ENCODE results near the gene SLC35B4.

Gene SLC35B4

DNA sequence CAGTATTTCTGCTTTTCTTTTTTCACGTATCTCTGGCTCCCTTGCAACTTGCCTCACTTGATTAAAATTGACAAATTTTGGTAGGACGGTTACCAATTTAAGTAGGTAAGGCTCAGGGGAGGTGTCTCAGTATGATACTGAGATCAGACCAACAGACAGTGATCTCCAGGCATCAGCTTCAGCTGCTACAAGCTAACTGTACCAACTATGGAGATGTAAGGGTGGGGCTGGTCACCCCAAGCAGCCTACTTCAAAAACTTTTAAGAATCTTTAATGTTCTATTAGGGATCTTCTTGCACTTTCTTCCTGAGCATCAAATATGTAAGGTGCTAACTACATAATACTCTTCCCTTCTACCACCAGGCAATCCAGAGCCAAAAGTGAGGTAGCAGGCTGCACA, 26.9 kb downstream of the SLC35B4 start:
- ATAC-seq, result no peak; the same call in 2 of the 3 replicates
- no peak for TF ChIP-seq TCF4 (CRISPR knock-in tag; IDR thresholded peaks at IDR 0.05; ENCODE audit: borderline replicate concordance)
- TF ChIP-seq, protein P1, sequence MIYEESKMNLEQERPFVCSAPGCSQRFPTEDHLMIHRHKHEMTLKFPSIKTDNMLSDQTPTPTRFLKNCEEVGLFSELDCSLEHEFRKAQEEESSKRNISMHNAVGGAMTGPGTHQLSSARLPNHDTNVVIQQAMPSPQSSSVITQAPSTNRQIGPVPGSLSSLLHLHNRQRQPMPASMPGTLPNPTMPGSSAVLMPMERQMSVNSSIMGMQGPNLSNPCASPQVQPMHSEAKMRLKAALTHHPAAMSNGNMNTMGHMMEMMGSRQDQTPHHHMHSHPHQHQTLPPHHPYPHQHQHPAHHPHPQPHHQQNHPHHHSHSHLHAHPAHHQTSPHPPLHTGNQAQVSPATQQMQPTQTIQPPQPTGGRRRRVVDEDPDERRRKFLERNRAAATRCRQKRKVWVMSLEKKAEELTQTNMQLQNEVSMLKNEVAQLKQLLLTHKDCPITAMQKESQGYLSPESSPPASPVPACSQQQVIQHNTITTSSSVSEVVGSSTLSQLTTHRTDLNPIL (CRISPR knock-in tag; IDR thresholded peaks at IDR 0.05; ENCODE audit: low read depth), result no peak
- TF ChIP-seq CSDC2 (CRISPR knock-in tag; IDR thresholded peaks at IDR 0.05), result no peak
- TF ChIP-seq ZFP30 (CRISPR knock-in tag; IDR thresholded peaks at IDR 0.05), result no peak
- no peak for TF ChIP-seq ESRRG (CRISPR knock-in tag; IDR thresholded peaks at IDR 0.05)
- TF ChIP-seq ZFP3 (CRISPR knock-in tag; IDR thresholded peaks at IDR 0.05), result no peak
- TF ChIP-seq ARNTL (CRISPR knock-in tag; IDR thresholded peaks at IDR 0.05; ENCODE audit: borderline replicate concordance, low read depth), result no peak
- TF ChIP-seq BACH2 (CRISPR knock-in tag; IDR thresholded peaks at IDR 0.05; ENCODE audit: borderline replicate concordance), result no peak
- no peak for TF ChIP-seq ZC3H10 (CRISPR knock-in tag; IDR thresholded peaks at IDR 0.05)
- TF ChIP-seq, protein P2, sequence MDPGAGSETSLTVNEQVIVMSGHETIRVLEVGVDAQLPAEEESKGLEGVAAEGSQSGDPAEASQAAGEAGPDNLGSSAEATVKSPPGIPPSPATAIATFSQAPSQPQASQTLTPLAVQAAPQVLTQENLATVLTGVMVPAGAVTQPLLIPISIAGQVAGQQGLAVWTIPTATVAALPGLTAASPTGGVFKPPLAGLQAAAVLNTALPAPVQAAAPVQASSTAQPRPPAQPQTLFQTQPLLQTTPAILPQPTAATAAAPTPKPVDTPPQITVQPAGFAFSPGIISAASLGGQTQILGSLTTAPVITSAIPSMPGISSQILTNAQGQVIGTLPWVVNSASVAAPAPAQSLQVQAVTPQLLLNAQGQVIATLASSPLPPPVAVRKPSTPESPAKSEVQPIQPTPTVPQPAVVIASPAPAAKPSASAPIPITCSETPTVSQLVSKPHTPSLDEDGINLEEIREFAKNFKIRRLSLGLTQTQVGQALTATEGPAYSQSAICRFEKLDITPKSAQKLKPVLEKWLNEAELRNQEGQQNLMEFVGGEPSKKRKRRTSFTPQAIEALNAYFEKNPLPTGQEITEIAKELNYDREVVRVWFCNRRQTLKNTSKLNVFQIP (CRISPR knock-in tag; IDR thresholded peaks at IDR 0.05; ENCODE audit: borderline replicate concordance, low read depth), result no peak
- TF ChIP-seq ISL1 (CRISPR knock-in tag; IDR thresholded peaks at IDR 0.05), result no peak
- TF ChIP-seq, protein P3, sequence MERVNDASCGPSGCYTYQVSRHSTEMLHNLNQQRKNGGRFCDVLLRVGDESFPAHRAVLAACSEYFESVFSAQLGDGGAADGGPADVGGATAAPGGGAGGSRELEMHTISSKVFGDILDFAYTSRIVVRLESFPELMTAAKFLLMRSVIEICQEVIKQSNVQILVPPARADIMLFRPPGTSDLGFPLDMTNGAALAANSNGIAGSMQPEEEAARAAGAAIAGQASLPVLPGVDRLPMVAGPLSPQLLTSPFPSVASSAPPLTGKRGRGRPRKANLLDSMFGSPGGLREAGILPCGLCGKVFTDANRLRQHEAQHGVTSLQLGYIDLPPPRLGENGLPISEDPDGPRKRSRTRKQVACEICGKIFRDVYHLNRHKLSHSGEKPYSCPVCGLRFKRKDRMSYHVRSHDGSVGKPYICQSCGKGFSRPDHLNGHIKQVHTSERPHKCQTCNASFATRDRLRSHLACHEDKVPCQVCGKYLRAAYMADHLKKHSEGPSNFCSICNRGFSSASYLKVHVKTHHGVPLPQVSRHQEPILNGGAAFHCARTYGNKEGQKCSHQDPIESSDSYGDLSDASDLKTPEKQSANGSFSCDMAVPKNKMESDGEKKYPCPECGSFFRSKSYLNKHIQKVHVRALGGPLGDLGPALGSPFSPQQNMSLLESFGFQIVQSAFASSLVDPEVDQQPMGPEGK (CRISPR knock-in tag; IDR thresholded peaks at IDR 0.05; ENCODE audit: borderline replicate concordance), result no peak
- no peak for TF ChIP-seq ZNF565 (CRISPR knock-in tag; conservative IDR thresholded peaks at IDR 0.05; ENCODE audit: low read depth)
- TF ChIP-seq, protein P4, sequence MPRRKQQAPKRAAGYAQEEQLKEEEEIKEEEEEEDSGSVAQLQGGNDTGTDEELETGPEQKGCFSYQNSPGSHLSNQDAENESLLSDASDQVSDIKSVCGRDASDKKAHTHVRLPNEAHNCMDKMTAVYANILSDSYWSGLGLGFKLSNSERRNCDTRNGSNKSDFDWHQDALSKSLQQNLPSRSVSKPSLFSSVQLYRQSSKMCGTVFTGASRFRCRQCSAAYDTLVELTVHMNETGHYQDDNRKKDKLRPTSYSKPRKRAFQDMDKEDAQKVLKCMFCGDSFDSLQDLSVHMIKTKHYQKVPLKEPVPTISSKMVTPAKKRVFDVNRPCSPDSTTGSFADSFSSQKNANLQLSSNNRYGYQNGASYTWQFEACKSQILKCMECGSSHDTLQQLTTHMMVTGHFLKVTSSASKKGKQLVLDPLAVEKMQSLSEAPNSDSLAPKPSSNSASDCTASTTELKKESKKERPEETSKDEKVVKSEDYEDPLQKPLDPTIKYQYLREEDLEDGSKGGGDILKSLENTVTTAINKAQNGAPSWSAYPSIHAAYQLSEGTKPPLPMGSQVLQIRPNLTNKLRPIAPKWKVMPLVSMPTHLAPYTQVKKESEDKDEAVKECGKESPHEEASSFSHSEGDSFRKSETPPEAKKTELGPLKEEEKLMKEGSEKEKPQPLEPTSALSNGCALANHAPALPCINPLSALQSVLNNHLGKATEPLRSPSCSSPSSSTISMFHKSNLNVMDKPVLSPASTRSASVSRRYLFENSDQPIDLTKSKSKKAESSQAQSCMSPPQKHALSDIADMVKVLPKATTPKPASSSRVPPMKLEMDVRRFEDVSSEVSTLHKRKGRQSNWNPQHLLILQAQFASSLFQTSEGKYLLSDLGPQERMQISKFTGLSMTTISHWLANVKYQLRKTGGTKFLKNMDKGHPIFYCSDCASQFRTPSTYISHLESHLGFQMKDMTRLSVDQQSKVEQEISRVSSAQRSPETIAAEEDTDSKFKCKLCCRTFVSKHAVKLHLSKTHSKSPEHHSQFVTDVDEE (CRISPR knock-in tag; IDR thresholded peaks at IDR 0.05), result no peak
- TF ChIP-seq TOX (CRISPR knock-in tag; IDR thresholded peaks at IDR 0.05; ENCODE audit: borderline replicate concordance), result no peak
- TF ChIP-seq ZNF70 (CRISPR knock-in tag; IDR thresholded peaks at IDR 0.05), result no peak
- no peak for TF ChIP-seq GLIS3 (CRISPR knock-in tag; IDR thresholded peaks at IDR 0.05)
- no peak for TF ChIP-seq PPARA (CRISPR knock-in tag; IDR thresholded peaks at IDR 0.05; ENCODE audit: borderline replicate concordance)
- TF ChIP-seq, protein P5, sequence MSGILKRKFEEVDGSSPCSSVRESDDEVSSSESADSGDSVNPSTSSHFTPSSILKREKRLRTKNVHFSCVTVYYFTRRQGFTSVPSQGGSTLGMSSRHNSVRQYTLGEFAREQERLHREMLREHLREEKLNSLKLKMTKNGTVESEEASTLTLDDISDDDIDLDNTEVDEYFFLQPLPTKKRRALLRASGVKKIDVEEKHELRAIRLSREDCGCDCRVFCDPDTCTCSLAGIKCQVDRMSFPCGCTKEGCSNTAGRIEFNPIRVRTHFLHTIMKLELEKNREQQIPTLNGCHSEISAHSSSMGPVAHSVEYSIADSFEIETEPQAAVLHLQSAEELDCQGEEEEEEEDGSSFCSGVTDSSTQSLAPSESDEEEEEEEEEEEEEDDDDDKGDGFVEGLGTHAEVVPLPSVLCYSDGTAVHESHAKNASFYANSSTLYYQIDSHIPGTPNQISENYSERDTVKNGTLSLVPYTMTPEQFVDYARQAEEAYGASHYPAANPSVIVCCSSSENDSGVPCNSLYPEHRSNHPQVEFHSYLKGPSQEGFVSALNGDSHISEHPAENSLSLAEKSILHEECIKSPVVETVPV (CRISPR knock-in tag; IDR thresholded peaks at IDR 0.05), result no peak
- TF ChIP-seq SNAI2 (CRISPR knock-in tag; IDR thresholded peaks at IDR 0.05), result no peak

DNA sequence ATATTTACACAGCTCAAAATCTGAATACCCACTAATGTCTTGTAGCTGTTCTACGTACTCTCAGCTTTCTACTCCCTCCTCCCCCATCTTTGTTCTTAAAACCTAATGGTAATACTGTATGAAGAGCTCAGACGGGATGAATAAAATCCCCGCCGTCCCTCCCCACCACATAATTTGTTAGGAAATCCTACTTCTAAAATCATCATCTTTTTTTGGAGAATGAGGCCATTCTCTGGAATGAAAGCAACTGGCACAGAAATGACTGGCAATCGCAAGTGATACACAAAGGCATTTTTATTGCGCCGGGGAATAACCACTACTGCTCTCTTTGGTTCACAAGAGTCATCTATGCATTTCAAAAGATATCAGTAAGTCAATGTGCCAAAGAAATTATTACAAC, 27.3 kb downstream of the SLC35B4 start:
- no peak for ATAC-seq
- TF ChIP-seq, protein P1 (CRISPR knock-in tag; IDR thresholded peaks at IDR 0.05; ENCODE audit: low read depth), result no peak
- TF ChIP-seq GLIS3 (CRISPR knock-in tag; IDR thresholded peaks at IDR 0.05) (no peak), ZFP30 (CRISPR knock-in tag; IDR thresholded peaks at IDR 0.05) (no peak), OSR1 (CRISPR knock-in tag; IDR thresholded peaks at IDR 0.05) (no peak), SNAI2 (CRISPR knock-in tag; IDR thresholded peaks at IDR 0.05) (no peak)
- TF ChIP-seq, protein P2 (CRISPR knock-in tag; IDR thresholded peaks at IDR 0.05; ENCODE audit: borderline replicate concordance, low read depth), result no peak

All from SK-N-SH treated with all-trans-retinoic acid at 6 μM for 48 hours (cell line).